Stimulated activated CD4-positive, alpha-beta T cell treated with anti-CD3 and anti-CD28 coated beads, Interleukin-4, amount 100 ng/mL, for 4 hours (primary cell): ENCODE data around the gene HNRNPUL2.
"Not testable (repeated sequence)": the region's sequence is repeated elsewhere in the genome, so short reads cannot be mapped to it uniquely, and the experiment has no call there.

ENCODE experiments used
- DNase-seq, 2 experiments: peaks; one replicate each; pipeline ENCODE4 v3.0.0-alpha.2; 2020

HNRNPUL2 gene

DNA sequence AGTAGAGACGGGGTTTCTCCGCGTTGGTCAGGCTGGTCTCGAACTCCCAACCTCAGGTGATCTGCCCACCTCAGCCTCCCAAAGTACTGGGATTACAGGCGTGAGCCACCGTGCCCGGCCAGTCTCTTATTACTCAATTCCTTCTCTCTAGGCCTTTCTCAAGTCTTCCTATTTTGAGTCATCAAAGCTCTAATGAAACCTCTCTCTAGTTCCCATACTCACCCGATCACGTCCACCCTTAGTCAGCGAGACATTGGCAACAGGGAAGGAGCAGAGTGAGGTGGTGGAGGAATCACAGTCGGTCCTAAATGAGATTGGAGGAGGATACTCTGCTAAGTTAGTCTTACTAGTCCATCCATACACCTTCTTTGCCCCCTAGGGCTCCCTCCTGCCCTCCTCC lies 25.0 kb downstream of the HNRNPUL2 start:
- no peak for DNase-seq

DNA sequence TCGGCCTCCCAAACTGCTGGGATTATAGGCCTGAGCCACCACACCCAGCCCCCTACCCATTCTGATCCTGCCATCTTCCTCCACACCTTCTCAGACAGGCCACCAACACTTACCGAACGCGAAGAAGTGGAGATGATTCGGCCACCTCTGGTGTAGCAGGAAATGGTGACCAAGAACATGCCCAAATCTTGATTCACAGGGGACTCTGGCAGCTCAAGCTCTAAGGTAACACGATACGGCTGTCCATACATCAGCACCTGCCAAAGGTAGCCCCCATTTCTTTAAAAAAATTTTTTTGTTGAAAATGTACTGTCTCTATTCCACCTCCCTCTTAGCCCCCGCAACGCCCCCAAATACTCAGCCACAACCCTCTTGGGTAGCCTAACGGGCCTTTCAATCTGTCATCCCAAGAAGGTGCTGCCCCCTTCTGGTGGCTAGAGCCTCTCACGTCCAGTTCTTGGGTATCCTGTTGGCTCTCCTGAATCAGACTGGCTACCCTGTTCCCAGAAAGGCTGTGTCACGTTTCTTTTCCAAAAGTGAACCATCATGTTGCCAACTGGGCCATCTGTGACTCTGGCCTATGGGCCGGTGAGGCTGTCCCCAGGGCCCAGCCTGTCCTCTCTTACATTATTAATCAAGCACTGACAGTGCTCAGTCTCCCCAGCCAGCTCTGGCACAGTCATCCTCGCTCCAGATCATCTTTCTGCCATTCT lies 32.6 kb downstream of the HNRNPUL2 start:
- peak; percentile 69 to 74 for DNase-seq

DNA sequence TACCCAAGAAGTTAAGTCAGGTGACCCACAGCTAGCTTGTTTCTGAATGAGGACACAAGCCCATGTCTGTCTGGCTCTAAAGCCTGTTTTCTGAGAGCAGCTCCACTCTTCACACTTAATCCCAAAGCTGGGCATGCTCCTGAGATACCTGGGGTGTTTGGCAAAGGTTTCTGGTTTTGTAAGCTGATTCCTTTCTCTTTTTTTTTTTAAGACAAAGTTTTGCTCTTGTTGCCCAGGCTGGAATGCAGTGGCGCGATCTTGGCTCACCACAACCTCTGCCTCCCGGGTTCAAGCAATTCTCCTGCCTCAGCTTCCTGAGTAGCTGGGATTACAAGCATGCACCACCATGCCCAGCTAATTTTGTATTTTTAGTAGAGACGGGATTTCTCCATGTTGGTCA lies 33.6 kb downstream of the HNRNPUL2 start:
- DNase-seq = not testable (repeated sequence)

DNA sequence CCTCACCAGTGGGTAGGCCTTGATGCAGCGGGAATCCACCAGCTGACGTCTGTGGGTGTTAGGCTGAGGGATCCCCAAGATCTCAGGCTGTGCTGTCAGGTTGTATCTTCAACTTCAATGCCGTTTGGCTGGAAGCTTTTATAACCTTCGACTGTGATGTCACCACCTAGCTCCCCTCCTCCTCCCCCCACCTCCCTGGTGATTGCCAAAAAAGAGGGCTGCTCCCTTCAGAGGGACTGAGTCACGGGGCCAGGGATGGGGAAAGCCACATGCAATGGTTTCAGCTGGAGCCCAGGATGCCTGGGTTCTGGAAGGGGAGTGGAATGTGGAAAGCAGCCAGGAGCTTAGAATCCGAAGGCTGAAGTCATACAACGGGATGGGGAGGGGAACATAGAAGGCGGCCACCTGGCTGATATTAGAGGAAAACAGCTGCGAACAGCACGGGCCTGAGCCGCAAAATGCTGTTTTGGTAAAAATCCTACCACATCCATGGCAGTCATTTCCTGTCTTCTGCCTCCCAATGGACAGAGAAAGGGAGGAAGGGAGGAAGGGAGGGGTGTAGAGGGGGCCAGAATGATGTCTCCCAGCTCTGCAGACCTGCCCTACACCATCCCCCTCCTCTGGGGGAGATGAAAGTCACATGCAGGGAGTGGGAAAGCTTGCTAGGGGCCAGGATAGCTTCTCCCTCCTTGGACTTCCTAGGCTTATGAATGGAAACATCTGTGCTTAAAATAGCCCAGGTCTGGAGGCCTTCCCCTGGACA lies 37.7 kb downstream of the HNRNPUL2 start, which contains the start of gene LRRN4CL:
TSS of gene LRRN4CL (minus strand) at position 110 of the 763 bp plus-strand sequence. CDS start 1,022 bp downstream, outside the sequence.
- DNase-seq = no peak

DNA sequence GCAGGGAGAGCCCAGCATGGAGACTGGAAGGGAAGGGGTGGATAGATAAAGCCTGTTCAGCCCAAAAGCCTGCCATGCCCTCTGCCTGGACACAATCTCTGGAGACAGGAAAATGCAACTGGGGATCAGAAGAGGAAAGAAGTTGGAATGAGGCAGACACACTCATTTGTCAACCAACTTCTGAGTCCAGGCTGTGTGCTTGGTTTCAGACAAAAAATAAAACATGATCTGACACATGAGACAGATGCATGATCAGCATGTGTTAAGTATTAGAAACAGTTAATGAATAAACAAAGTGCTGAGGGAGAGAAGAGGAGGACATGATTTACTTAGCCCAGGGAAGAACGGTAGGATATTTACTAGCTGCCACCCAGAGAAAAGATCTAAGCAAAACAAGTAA lies 38.8 kb downstream of the HNRNPUL2 start:
- no peak for DNase-seq

DNA sequence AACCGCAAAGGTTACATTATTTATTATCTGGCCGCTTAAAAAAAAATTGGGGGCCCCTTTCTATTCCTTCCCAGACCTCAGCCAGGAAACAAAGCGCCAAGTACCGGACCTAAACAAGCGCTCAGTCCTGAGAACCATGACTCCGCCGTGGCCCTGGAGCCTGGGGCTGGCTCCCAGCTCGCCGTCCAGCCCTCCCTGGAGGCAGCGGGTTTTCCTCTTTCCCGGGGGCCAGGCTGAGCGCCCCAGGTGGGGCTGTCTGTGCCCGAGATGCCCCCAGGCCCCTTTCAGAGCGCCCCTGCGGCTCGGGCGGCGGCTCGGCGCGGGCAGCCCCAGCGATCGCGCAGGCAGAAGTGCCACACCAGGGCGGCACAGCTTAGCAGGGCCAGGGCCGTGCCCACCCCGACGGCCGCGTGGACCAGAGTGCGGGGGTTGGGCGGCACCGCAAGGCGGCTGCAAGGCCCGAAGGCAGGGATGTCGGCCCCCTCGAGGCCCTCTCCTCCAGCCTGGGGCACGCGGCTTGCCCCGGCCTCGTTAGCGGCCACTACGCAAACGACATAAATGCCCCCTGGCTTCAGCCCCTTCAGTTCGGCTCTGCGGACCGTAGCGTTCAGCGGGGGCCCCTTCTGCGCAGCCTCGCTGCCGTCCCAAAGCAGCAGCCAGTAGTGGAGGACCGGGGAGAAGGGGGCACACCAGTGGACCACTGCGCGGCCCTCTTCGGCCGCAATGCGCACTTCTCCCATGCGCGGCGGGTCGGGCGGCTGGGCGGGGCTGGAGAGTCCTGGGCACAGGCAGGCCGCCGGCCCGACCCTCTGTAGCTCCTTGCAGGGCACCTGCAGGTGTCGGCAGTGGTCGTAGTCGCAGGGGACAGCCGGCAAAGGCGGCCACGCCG lies 39.5 kb downstream of the HNRNPUL2 start:
- no peak for DNase-seq

DNA sequence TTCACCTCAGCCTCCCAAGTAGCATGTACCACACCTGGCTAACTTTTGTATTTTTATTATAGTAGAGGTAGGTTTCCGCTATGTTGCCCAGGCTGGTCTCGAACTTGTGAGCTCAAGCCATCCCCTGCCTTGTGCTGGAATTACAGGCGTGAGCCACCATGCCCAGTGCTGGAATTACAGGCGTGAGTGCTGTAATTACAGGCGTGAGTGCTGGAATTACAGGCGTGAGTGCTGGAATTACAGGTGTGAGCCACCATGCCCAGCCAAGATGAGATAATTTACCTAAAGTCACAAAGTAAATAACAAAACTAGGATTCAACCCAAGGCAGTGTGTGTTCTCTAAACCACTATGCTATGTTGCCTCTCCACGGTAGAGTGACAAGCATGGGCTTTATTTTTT lies 44.7 kb downstream of the HNRNPUL2 start:
- no peak for DNase-seq

DNA sequence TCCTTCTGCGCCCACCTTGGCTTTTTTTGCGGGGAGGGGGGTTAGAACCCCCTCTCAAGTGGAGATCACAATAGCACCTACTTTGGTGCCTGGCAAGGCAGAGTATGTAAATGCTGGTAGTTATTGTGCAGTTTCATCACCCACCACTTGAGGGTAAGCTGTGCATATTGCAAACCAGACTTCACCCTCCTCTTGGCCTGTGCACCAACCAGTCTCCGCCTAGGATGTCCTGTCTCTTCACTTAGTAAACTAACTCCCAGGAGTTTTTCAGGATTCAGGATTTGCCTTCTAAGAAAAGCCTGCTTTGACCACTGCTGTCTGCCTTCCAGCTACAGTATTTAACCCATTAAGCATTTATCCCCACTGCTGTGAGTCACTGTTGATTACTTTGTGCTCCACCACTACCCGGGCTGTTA lies 46.4 kb downstream of the HNRNPUL2 start:
- DNase-seq = no peak

DNA sequence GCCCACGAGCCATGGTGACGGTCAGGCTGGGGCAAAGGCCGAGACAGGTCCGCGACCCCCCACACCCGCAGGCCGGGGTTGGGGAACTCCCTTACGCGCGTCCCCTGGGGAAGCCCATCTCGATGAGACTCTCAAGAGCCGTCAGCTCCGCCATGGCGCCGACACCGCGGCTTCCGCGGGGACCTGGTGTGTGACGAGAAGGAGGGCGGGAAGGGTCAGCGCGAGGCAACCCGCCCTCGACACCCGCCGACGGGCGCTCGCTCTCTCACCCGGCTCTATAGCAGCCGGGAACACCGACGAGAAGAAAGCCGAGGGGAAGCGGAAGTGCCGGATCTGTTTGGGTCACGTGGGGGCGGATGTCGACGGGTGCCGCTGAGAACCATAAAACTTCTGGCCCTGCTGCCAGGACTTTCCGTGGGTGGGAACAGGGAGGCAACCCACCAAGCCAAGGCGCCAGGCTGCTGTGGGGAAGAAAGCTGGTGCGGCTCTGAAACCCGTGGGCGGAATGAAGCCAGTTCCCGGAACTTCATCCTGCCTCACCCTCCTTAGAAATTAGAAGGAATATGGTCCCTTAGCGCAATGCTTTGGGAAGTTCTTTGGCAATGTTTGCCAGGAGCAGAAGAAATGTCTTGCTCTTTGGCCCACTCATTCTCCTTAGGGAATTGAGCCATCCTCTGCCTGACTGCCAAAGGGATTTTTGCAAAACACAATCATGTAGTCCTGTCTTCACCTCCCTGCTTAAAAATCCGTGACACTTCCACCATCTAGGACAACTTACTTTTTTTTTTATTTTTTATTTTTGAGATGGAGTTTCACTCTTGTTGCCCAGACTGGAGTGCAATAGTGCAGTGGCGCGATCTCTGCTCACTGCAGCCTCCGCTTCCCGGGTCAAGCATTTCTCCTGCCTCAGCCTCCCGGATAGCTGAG lies 48.2 kb downstream of the HNRNPUL2 start, which contains the start of gene UBXN1:
TSS of gene UBXN1 (minus strand) at position 304 of the 927 bp plus-strand sequence. CDS start at position 154, 150 bp downstream.
- DNase-seq = peak; percentile 79 to 84

DNA sequence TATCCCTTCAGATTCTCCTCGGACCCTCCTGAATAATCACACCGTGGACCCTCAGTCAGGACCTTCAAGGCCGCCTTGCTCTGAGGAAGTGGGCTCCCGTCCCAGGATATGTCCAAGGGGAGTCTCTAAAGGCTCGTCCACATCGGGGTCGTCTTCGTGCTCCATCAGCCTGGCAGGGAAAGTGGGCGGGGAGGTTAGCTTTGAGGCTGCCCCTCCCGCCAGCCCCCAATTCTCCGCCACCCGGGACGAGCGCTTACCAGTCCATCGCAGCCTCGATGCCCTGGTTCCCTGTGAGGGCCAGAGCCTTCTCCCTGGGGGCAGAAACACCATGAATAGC lies 48.9 kb downstream of the HNRNPUL2 start:
- DNase-seq = no peak

DNA sequence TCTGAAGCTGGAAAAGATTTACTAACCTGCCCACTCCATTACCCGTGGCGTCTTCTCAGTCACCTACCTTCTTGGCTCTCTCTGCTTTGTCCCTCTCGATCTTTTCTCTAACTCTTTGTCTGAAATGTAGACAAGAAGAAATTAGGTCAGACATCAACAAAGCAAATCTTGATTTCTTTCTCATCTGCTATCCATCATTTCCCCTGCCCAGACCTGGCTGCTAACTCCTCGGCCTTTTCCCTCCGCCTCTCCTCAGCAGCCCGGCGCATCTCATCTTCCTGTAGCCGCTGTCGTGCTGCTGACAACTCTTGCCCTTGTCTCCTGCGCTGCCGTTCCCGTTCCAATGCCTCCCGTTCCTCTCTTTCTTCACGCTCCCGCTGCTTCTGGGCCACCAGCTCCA lies 49.5 kb downstream of the HNRNPUL2 start:
- no peak for DNase-seq

DNA sequence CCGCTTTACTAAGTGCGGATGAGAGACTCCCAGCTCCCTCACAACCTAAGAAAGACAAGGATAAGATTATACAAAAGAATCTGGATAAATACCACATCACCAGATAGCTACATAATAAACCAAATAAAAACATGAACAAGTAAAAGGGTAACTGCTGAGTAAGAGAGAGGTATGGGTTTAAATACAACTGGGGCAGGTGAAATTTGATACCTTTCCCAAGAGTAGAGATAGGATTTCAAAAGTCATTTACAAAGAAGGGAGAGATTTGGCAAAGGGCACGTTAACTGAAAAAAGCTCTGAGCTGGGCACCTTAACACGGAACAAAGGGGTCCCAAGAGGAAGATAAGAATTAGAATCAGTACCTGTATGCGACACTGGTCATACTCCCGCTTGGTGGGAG lies 50.1 kb downstream of the HNRNPUL2 start:
- DNase-seq = no peak

DNA sequence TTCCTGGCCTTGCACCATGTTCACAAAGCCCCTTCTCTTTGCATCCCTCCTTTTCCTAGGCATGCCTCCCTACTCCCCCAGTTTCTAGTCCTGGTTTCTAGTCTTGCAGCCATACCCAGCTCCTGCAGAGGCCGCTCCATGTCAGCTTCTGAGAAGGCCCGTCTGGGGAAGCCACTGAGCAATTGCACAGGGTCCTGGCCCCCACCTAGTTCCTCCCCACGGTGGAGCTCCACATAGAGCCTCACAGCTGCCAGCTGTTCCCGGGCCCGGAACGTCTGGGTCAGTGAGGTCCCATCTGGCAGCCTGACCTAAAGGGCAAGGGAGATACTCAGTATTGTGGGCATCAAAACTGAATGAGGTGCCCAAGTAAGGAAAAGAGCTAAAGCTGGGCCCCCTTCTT lies 50.6 kb downstream of the HNRNPUL2 start:
- no peak for DNase-seq

DNA sequence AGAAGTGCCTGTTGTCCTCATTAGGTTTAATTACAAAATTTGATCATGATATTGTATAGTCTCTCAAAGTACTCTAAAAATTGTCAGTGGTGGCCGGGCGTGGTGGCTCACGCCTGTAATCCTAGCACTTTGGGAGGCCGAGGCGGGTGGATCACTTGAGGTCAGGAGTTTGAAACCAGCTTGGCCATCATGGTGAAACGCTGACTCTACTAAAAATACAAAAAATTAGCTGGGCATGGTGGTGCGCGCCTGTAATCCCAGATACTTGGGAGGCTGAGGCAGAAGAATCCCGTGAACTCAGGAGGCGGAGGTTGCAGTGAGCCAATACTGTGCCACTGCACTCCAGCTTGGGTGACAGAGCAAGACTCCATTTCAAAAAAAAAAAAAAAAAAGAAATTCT lies 51.8 kb downstream of the HNRNPUL2 start:
- DNase-seq = not testable (repeated sequence)

DNA sequence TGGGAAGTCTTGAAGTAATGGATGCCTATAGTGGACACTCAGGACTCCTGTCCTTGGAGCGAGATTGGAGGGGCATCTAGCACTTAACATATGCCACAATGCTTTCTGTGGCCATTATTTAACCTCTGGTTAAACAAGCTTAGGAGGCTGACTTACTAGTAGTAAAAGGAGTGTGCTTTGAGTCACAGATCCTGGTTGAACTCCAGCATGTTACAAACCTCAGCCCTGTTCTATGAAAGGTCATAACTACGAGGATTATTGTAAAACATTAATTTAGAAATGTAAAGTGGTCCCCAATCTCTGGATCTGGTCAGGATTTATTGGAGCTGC lies 54.1 kb downstream of the HNRNPUL2 start:
- DNase-seq = no peak

DNA sequence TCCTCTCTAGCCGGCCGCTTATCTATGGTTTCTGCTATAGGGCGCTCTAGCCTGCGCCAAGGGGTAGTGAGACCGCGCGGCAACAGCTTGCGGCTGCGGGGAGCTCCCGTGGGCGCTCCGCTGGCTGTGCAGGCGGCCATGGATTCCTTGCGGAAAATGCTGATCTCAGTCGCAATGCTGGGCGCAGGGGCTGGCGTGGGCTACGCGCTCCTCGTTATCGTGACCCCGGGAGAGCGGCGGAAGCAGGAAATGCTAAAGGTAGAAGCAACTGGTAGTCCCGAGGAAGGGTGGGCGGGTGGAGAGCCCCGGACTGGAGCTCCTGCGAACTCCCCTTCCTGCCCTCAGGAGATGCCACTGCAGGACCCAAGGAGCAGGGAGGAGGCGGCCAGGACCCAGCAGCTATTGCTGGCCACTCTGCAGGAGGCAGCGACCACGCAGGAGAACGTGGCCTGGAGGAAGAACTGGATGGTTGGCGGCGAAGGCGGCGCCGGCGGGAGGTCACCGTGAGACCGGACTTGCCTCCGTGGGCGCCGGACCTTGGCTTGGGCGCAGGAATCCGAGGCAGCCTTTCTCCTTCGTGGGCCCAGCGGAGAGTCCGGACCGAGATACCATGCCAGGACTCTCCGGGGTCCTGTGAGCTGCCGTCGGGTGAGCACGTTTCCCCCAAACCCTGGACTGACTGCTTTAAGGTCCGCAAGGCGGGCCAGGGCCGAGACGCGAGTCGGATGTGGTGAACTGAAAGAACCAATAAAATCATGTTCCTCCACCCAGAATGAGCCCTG lies 55.5 kb downstream of the HNRNPUL2 start, which contains the start of the genes LBHD1 and UQCC3:
TSS of gene LBHD1 (minus strand) at position 660 of the 782 bp plus-strand sequence. CDS start 2,236 bp downstream, outside the sequence.
TSS of gene UQCC3 (plus strand) at position 66 of the 782 bp plus-strand sequence. CDS start at position 139, 73 bp downstream.
- DNase-seq = peak; percentile 72 to 75

DNA sequence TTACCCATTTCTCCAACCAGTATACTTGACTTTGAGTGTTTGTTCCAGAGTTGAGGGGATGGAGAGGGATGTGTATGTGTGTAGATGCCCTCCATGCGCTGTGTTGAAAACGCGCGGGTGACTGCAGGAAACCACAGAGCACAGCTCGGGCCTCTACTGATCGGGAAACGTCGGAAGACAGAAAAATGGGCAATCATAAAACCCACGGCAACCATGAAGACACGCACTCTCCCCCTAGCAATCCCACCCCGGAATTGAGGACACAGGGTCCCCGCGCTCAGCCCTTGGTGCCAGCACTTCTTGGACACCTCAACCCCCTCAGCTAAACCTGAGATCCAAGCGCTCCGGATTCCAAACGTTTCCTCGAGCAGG lies 56.0 kb downstream of the HNRNPUL2 start:
- DNase-seq = no peak

DNA sequence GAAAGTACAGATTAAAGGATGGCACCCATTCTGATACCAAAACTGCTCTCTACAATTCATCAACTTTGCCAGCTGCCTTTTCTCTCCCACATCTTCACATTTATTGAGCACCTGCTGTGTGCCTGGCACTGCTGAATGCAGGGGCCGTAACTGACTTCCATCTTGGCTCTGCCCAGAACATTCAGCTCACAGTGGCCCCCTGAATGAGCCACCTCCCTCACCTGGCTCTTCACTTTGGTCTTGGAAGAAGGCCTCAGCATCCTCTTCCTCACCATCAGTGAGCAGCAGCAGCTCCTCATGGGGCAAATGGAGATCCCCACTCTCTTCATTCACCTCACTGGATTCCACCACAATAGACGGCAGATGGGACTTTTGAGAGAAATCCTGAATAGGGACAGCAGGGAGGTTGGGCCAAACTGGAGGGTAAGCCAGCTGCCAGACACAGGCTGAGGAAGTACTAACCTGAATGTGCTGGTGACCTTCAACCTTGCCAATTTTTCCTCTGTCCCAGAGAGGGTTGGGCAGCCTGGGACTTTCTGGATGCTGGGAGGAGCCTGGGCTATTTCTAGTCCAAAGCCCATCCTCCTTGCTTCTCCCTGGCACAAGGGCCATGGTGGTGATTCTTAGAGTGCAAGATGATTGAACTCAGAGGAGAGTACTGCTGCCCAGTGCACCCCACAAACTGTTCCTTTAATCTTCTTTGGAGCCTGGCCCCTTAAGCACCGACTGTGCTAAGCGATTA lies 57.7 kb downstream of the HNRNPUL2 start:
- DNase-seq = no peak

DNA sequence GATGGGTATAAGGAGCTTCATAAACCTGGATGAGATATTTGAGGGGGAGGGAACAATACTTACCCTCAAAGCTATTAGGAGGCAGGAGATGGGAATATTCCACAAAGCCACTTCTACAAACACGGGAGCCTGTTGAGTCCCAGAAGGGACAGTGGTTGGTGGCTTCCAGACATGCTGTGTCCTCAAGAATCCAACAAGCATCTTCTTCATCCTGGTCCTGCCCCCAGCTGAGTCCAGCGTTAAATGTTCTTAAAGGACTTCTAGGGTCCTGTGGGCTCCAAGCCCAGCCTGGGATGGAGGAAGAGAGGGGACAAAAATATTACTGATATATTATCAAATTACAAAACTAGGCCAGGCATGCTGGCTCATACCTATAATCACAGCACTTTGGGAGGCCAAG lies 59.8 kb downstream of the HNRNPUL2 start:
- DNase-seq = no peak

DNA sequence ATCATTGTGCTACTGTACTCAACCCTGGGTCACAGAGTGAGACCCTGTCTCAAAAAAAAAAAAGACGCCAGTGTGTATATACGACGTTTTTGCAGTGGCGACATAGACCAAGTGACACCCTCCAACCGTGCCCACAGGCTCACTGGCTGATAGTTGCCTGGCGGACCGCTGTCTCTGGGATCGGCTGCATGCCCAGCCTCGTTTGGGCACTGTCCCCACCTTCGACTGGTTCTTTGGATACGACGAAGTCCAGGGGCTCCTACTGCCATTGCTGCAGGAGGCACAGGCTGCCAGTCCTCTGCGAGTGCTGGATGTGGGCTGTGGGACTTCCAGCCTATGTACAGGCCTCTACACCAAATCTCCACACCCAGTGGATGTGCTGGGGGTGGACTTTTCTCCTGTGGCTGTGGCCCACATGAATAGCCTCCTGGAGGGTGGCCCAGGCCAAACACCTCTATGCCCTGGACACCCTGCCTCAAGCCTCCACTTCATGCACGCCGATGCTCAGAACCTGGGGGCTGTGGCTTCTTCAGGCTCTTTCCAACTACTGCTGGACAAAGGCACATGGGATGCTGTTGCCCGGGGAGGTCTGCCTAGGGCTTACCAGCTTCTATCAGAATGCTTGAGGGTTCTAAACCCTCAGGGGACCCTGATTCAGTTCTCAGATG lies 60.9 kb downstream of the HNRNPUL2 start:
- DNase-seq = no peak
